Adrenal gland (tissue), 12 donors: ENCODE measurements around the gene CACNA1I. TPM values are rescaled to one million over a fixed set of nuclear protein-coding genes. Genes with fewer than 3 reads are reported as not detected.

Experiments used
- DNase-seq, 7 donors: peaks; one replicate each; pipeline ENCODE4 v3.0.0-alpha.2; 2019 to 2020
- H3K27ac ChIP-seq, 5 donors: fragments of 200-600 bp; sonication (generic) in 4 of 5; 1 replicate in 3 of 5; 2 replicates in 2 of 5; pipeline versions ENCODE4 v1.5.1 to v1.8.0; 2016 to 2020; ENCODE audit warnings: mild to moderate bottlenecking in 1 of 5
- H3K27me3 ChIP-seq: fragments of 200-600 bp; 2 replicates; pipeline ENCODE4 v1.8.0; 2021
- H3K36me3 ChIP-seq, 2 donors: fragments of 200-600 bp; replicated peaks in 1 of 2; 1 replicate in 1 of 2; 2 replicates in 1 of 2; pipeline versions ENCODE4 v1.5.1 to v1.8.0; 2018 to 2022
- H3K4me1 ChIP-seq, 2 donors: fragments of 200-600 bp; replicated peaks in 1 of 2; 1 replicate in 1 of 2; 2 replicates in 1 of 2; pipeline versions ENCODE4 v1.5.1 to v1.8.0; 2018 to 2021
- H3K4me3 ChIP-seq, 4 donors: fragments of 200-600 bp; sonication (generic) in 3 of 4; one replicate each; pipeline ENCODE4 v1.5.1; 2016 to 2018
- H3K9me3 ChIP-seq, 3 donors: fragments of 200-600 bp; sonication (generic) in 1 of 3; replicated peaks in 1 of 3; 1 replicate in 2 of 3; 2 replicates in 1 of 3; pipeline versions ENCODE4 v1.5.1 to v1.8.0; 2016 to 2021
- CTCF ChIP-seq, 6 experiments: fragments of 450-650 bp in 4 of 6; fragments of 200-600 bp in 2 of 6; sonication (generic) in 1 of 6; IDR thresholded peaks; 1 replicate in 5 of 6; 2 replicates in 1 of 6; pipeline versions ENCODE4 v1.5.1 to v1.8.0; 2016 to 2021; ENCODE audit warnings: antibody characterized with exemption in 6 of 6, mild to moderate bottlenecking in 2 of 6, moderate library complexity in 1 of 6
- POLR2A ChIP-seq, 2 donors: fragments of 450-650 bp; IDR thresholded peaks; one replicate each; pipeline ENCODE4 v1.6.1; 2017; ENCODE audit warnings: antibody characterized with exemption in 2 of 2, mild to moderate bottlenecking in 2 of 2, moderate library complexity in 1 of 2
- WGBS, 4 donors: extraction: QIAGEN DNeasy Blood & Tissue Kit in 2 of 4; methylation state at CpG; one replicate each; pipeline versions ENCODE4 v1.1.5 to v1.1.7; 2013 to 2017; 5-methylcytosine and 5-hydroxymethylcytosine counted together
- intact Hi-C, 2 donors: fragments of 100-400 bp; cut with DNase I; formaldehyde crosslinking; loops; one replicate each; pipeline versions ENCODE4 v1.14.1 to v1.15.0; 2022 to 2023
- polyA plus RNA-seq, 3 donors: library from polyadenylated mRNA; stranded (reverse); fragments of 200-250 nt in 2 of 3; fragments of 350-450 nt in 1 of 3; fragmentation: Illumina TruSeq in 1 of 3; extraction: RNeasy Lipid Tissue Mini Kit (QIAGEN cat#74804) in 1 of 3; gene quantifications; one replicate each; pipeline ENCODE4 v1.2.3, GENCODE V29; 2013 to 2014
- total RNA-seq, 9 donors: library from RNA; depleted of rRNA in 4 of 9; stranded (reverse); fragments of >200 nt in 4 of 9; fragments of 120-200 nt in 1 of 9; fragmentation: NEBNext Ultra II Directional in 1 of 9; extraction: Animal tissue kit (Norgen Biotek cat#: 25700) in 1 of 9; gene quantifications; one replicate each; pipeline versions ENCODE4 v1.1.0 to v1.2.4, GENCODE V29; 2013 to 2023
- donor health status: healthy with polysubstance abuse.
- donor health status: Bipolar disorder and iron deficiency.
- donor health status: DM: yes; HTN: yes; CAD: no.
- donor health status: DM: no; HTN: no; CAD: no.
- donor health status: DM: no; HTN: no; CAD: no.
- donor health status: DM: yes; HTN: yes; CAD: no.

The CACNA1I gene
- total and polyA plus RNA-seq, 12 donors = 0.06 to 20.1 (median 3.2) TPM

- Histone ChIP-seq H3K4me3 (no peak overlapping the region), H3K27me3 (peaks cover 3% of the 10 kb centered on the region), H3K36me3 (no peaks in the 10 kb centered on the region), H3K4me1 (peaks cover 21 to 24% of the 10 kb centered on the region in 2 donors), H3K9me3 (no peaks in the 10 kb centered on the region), H3K27ac (no peak overlapping the region)
- TF ChIP-seq CTCF (IDR thresholded peaks at IDR 0.05) (no peak), POLR2A (IDR thresholded peaks at IDR 0.05) (no peak)
- intact Hi-C loops = no loop called here
- no peak for DNase-seq
- 74 to 83% (median 78%) methylated on average over 4 to 6 of the region's 6 CpGs; no CpG with 5 or more reads in 1 of the 4 donors for WGBS, 4 donors
Observed at GRCh38 chr22:39596601-39597000, 26.0 kb downstream of the CACNA1I start.

GRCh38 chr22:39597236-39597869 is 26.8 kb downstream of the CACNA1I start:
- intact Hi-C loops = no loop called here
- no peak for TF ChIP-seq CTCF (IDR thresholded peaks at IDR 0.05)
- TF ChIP-seq POLR2A (IDR thresholded peaks at IDR 0.05) = no peak
- peak overlapping the region in 1 of 5 donors; percentile 22 for H3K27ac ChIP-seq
- no peaks in the 10 kb centered on the region for H3K9me3 ChIP-seq
- peaks cover 3% of the 10 kb centered on the region for H3K27me3 ChIP-seq
- H3K4me1 ChIP-seq = peaks cover 14 to 17% of the 10 kb centered on the region in 2 donors
- H3K4me3 ChIP-seq = no peak overlapping the region
- H3K36me3 ChIP-seq = no peaks in the 10 kb centered on the region
- no peak for DNase-seq
- 41 to 73% (median 66%) methylated on average over 4 to 8 of the region's 8 CpGs for WGBS, 4 donors

- intact Hi-C loops = no loop called here
- Histone ChIP-seq H3K4me1 (peaks cover 9 to 11% of the 10 kb centered on the region in 2 donors), H3K27me3 (peaks cover 3% of the 10 kb centered on the region), H3K36me3 (no peaks in the 10 kb centered on the region), H3K9me3 (peaks cover 0 to 3% (median 0%) of the 10 kb centered on the region in 3 donors), H3K27ac (no peak overlapping the region), H3K4me3 (no peak overlapping the region)
- DNase-seq = peak in 5 of 7 donors; percentile 29 to 60 (median 42)
- 34 to 71% (median 50%) methylated on average over 16 to 36 of the region's 36 CpGs for WGBS, 4 donors
- TF ChIP-seq CTCF (IDR thresholded peaks at IDR 0.05) = peak in 1 of 6 experiments; percentile 3
- no peak for TF ChIP-seq POLR2A (IDR thresholded peaks at IDR 0.05)
Observed at GRCh38 chr22:39598017-39598965, 27.7 kb downstream of the CACNA1I start.

- peaks cover 0 to 5% of the 10 kb centered on the region in 2 donors for H3K4me1 ChIP-seq
- 71 to 88% (median 85%) methylated on average over 13 to 18 of the region's 18 CpGs for WGBS, 4 donors
- no peak for TF ChIP-seq CTCF (IDR thresholded peaks at IDR 0.05)
- TF ChIP-seq POLR2A (IDR thresholded peaks at IDR 0.05) = no peak
- intact Hi-C loops = no loop called here
- H3K36me3 ChIP-seq = no peaks in the 10 kb centered on the region
- DNase-seq = no peak
- peaks cover 0 to 8% (median 0%) of the 10 kb centered on the region in 3 donors for H3K9me3 ChIP-seq
- H3K27me3 ChIP-seq = peaks cover 3% of the 10 kb centered on the region
- H3K4me3 ChIP-seq = no peak overlapping the region
- no peak overlapping the region for H3K27ac ChIP-seq
Observed at GRCh38 chr22:39600491-39601179, 30.1 kb downstream of the CACNA1I start.
